OCI-LY1 (cell line): Measurements from ENCODE around the gene TGM2.

ENCODE experiments used
- H2AFZ ChIP-seq: fragments of 200-600 bp; sonication (generic), shearing (Covaris generic); 2 replicates; pipeline ENCODE4 v1.6.0; 2014; ENCODE audit warnings: antibody characterized with exemption, mild to moderate bottlenecking, low read length
- H3F3A ChIP-seq: fragments of 200-600 bp; sonication (generic), shearing (Covaris generic); 2 replicates; pipeline ENCODE4 v1.6.0; 2014; ENCODE audit warnings: mild to moderate bottlenecking, antibody characterized with exemption, low read length, moderate library complexity; ENCODE audit not compliant: insufficient read depth
- H3K27ac ChIP-seq: fragments of 200-600 bp; sonication (generic); 2 replicates; pipeline ENCODE4 v1.5.1; 2014; ENCODE audit warnings: low read length, mixed run types, mild to moderate bottlenecking, low read depth; ENCODE audit not compliant: poor library complexity, severe bottlenecking
- H3K27me3 ChIP-seq: fragments of 200-600 bp; sonication (generic); 2 replicates; pipeline ENCODE4 v1.6.0; 2014; ENCODE audit warnings: antibody characterized with exemption, mild to moderate bottlenecking, low read length, moderate library complexity; ENCODE audit not compliant: insufficient read depth
- H3K36me3 ChIP-seq: fragments of 200-600 bp; sonication (generic); 2 replicates; pipeline ENCODE4 v1.6.1; 2014; ENCODE audit warnings: mild to moderate bottlenecking, antibody characterized with exemption, low read length, moderate library complexity, mixed read lengths; ENCODE audit not compliant: insufficient read depth
- H3K4me1 ChIP-seq: fragments of 200-600 bp; sonication (generic); 2 replicates; pipeline ENCODE4 v1.5.1; 2014; ENCODE audit warnings: mild to moderate bottlenecking, low read length, moderate library complexity; ENCODE audit not compliant: insufficient read depth, severe bottlenecking
- H3K4me2 ChIP-seq: fragments of 200-600 bp; sonication (generic), shearing (Covaris generic); 2 replicates; pipeline ENCODE4 v1.6.1; 2014; ENCODE audit warnings: low read length
- H3K4me3 ChIP-seq: fragments of 200-600 bp; sonication (generic); 2 replicates; pipeline ENCODE4 v1.5.1; 2014; ENCODE audit warnings: low read length, low read depth, mild to moderate bottlenecking, mixed read lengths; ENCODE audit not compliant: poor library complexity, severe bottlenecking
- H3K79me2 ChIP-seq: fragments of 200-600 bp; shearing (Covaris generic); 2 replicates; pipeline ENCODE4 v1.6.1; 2016; ENCODE audit warnings: mixed run types, low read length, mixed read lengths; ENCODE audit not compliant: insufficient read depth
- H3K9ac ChIP-seq: fragments of 200-600 bp; sonication (generic), shearing (Covaris generic); 2 replicates; pipeline ENCODE4 v1.6.1; 2014; ENCODE audit warnings: mild to moderate bottlenecking, low read length, mixed read lengths
- H3K9me2 ChIP-seq: fragments of 200-600 bp; sonication (generic), shearing (Covaris generic); 2 replicates; pipeline ENCODE4 v1.6.1; 2014; ENCODE audit warnings: low read depth, mild to moderate bottlenecking, low read length, mixed read lengths
- H3K9me3 ChIP-seq: fragments of 200-600 bp; shearing (Covaris generic); 2 replicates; pipeline ENCODE4 v1.6.1; 2014; ENCODE audit warnings: low read length, mixed read lengths
- H4K20me1 ChIP-seq: fragments of 200-600 bp; sonication (generic), shearing (Covaris generic); 2 replicates; pipeline ENCODE4 v1.6.0; 2016; ENCODE audit warnings: mild to moderate bottlenecking, low read length; ENCODE audit not compliant: insufficient read depth
- CTCF ChIP-seq: fragments of 200-600 bp; sonication (generic), shearing (Covaris generic); IDR thresholded peaks from 2 replicates; pipeline ENCODE4 v1.5.1; 2017; ENCODE audit warnings: mild to moderate bottlenecking, antibody characterized with exemption, low read length, moderate library complexity, mixed read lengths
- EZH2 ChIP-seq: fragments of 200-600 bp; sonication (generic), shearing (Covaris generic); IDR thresholded peaks from 2 replicates; pipeline ENCODE4 v1.8.0; 2017; ENCODE audit warnings: borderline replicate concordance, mixed run types, mild to moderate bottlenecking, antibody characterized with exemption, low read length, moderate library complexity, mixed read lengths

The TGM2 gene

GRCh38 chr20:38123021-38123587 lies 42.0 kb downstream of the TGM2 start:
- Histone ChIP-seq H3K9ac (no peak overlapping the region), H3K27me3 (no peaks in the 10 kb centered on the region), H4K20me1 (no peaks in the 10 kb centered on the region), H3K79me2 (no peaks in the 10 kb centered on the region), H3K27ac (no peak overlapping the region), H3K9me3 (no peaks in the 10 kb centered on the region), H3K4me3 (no peak overlapping the region), H3K36me3 (no peaks in the 10 kb centered on the region), H3K4me2 (no peak overlapping the region), H2AFZ (no peak overlapping the region), H3K9me2 (no peaks in the 10 kb centered on the region), H3F3A (no peaks in the 10 kb centered on the region), H3K4me1 (no peaks in the 10 kb centered on the region)
- TF ChIP-seq CTCF, result no peak
- no peak for TF ChIP-seq EZH2

GRCh38 chr20:38121741-38122140 lies 43.3 kb downstream of the TGM2 start:
- Histone ChIP-seq H3K4me1 (no peaks in the 10 kb centered on the region), H3K27me3 (no peaks in the 10 kb centered on the region), H4K20me1 (no peaks in the 10 kb centered on the region), H2AFZ (no peak overlapping the region), H3K27ac (no peak overlapping the region), H3F3A (no peaks in the 10 kb centered on the region), H3K79me2 (no peaks in the 10 kb centered on the region), H3K9me2 (no peaks in the 10 kb centered on the region), H3K4me2 (no peak overlapping the region), H3K9me3 (no peaks in the 10 kb centered on the region), H3K4me3 (no peak overlapping the region), H3K36me3 (no peaks in the 10 kb centered on the region), H3K9ac (no peak overlapping the region)
- no peak for TF ChIP-seq CTCF
- TF ChIP-seq EZH2, result no peak

GRCh38 chr20:38120625-38120988 lies 44.5 kb downstream of the TGM2 start:
- Histone ChIP-seq H3K9me3 (no peaks in the 10 kb centered on the region), H3K27me3 (no peaks in the 10 kb centered on the region), H3K4me1 (no peaks in the 10 kb centered on the region), H3K4me2 (no peak overlapping the region), H3K4me3 (no peak overlapping the region), H4K20me1 (no peaks in the 10 kb centered on the region), H3K27ac (no peak overlapping the region), H3F3A (no peaks in the 10 kb centered on the region), H3K36me3 (no peaks in the 10 kb centered on the region), H3K9me2 (no peaks in the 10 kb centered on the region), H2AFZ (no peak overlapping the region), H3K79me2 (no peaks in the 10 kb centered on the region), H3K9ac (no peak overlapping the region)
- no peak for TF ChIP-seq EZH2
- no peak for TF ChIP-seq CTCF
